Erythroblast (primary cell): ENCODE results near the gene SPDYE3.
"Not testable (repeated sequence)": the region's sequence is repeated elsewhere in the genome, so short reads cannot be mapped to it uniquely, and the experiment has no call there.

ENCODE experiments used
- GATA1 ChIP-seq: IDR thresholded peaks from 2 replicates; pipeline ENCODE4 v1.6.1; 2011; ENCODE audit warnings: low read depth, mild to moderate bottlenecking, control low read depth, low read length, moderate library complexity
- POLR2A ChIP-seq: IDR thresholded peaks from 2 replicates; pipeline ENCODE4 v1.6.1; 2011; ENCODE audit warnings: mild to moderate bottlenecking, low read length

- TF ChIP-seq POLR2A, GATA1: not testable (repeated sequence)
Observed at GRCh38 chr7:100338083-100338696, 30.7 kb downstream of the SPDYE3 start.
